Glutamatergic neuron (in vitro differentiated cells): Measurements from ENCODE around the gene PLTP. TPM values are rescaled to one million over a fixed set of nuclear protein-coding genes. Genes with fewer than 3 reads are reported as not detected.
"Not testable (repeated sequence)": the region's sequence is repeated elsewhere in the genome, so short reads cannot be mapped to it uniquely, and the experiment has no call there.

Experiments
- DNase-seq: peaks from one replicate; pipeline ENCODE4 v3.0.0; 2022
- H3K27ac Mint-ChIP-seq: one replicate; pipeline ENCODE4 v1.8.0; 2020; ENCODE audit warnings: mild to moderate bottlenecking, mixed read lengths, inconsistent platforms; ENCODE audit not compliant: unreplicated experiment
- H3K27me3 Mint-ChIP-seq: one replicate; pipeline ENCODE4 v1.8.0; 2020; ENCODE audit warnings: mild to moderate bottlenecking, moderate library complexity, mixed read lengths, inconsistent platforms; ENCODE audit not compliant: unreplicated experiment
- H3K36me3 Mint-ChIP-seq: one replicate; pipeline ENCODE4 v1.8.0; 2020; ENCODE audit warnings: mild to moderate bottlenecking, mixed read lengths, inconsistent platforms; ENCODE audit not compliant: unreplicated experiment
- H3K4me1 Mint-ChIP-seq: one replicate; pipeline ENCODE4 v1.8.0; 2020; ENCODE audit warnings: mild to moderate bottlenecking, low read depth, mixed read lengths, inconsistent platforms; ENCODE audit not compliant: unreplicated experiment
- H3K4me3 Mint-ChIP-seq: one replicate; pipeline ENCODE4 v1.8.0; 2020; ENCODE audit warnings: mild to moderate bottlenecking, mixed read lengths, inconsistent platforms; ENCODE audit not compliant: unreplicated experiment
- H3K9me3 Mint-ChIP-seq: one replicate; pipeline ENCODE4 v1.8.0; 2020; ENCODE audit warnings: mild to moderate bottlenecking, moderate library complexity, mixed read lengths, inconsistent platforms; ENCODE audit not compliant: unreplicated experiment
- CTCF ChIP-seq: fragments of 200-600 bp; sonication (generic); IDR thresholded peaks from one replicate; pipeline ENCODE4 v1.5.0; 2021; ENCODE audit not compliant: partially characterized antibody, unreplicated experiment
- total RNA-seq: library from RNA; stranded (reverse); fragmentation: NEBNext Ultra II Directional; extraction: Animal tissue kit (Norgen Biotek cat#: 25700); gene quantifications from one replicate; pipeline ENCODE4 v1.2.1, GENCODE V29; 2021; ENCODE audit not compliant: unreplicated experiment

The PLTP gene
- total RNA-seq, 1 donor from 2014 or later: 29.7 TPM

- H3K9me3 Mint-ChIP-seq: peaks cover 3% of the 10 kb centered on the region
- peaks cover 3% of the 10 kb centered on the region for H3K4me1 Mint-ChIP-seq
- no peaks in the 10 kb centered on the region for H3K36me3 Mint-ChIP-seq
- H3K27ac Mint-ChIP-seq: no peak overlapping the region
- TF ChIP-seq CTCF: no peak
- H3K4me3 Mint-ChIP-seq: no peak overlapping the region
- H3K27me3 Mint-ChIP-seq: peaks cover 4% of the 10 kb centered on the region
- DNase-seq: no peak
Measured at GRCh38 chr20:45907219-45907948, 4.6 kb downstream of the PLTP start.

- no peak overlapping the region for H3K27ac Mint-ChIP-seq
- peaks cover under 1% of the 10 kb centered on the region for H3K27me3 Mint-ChIP-seq
- no peak for TF ChIP-seq CTCF
- no peaks in the 10 kb centered on the region for H3K36me3 Mint-ChIP-seq
- H3K4me1 Mint-ChIP-seq: peaks cover 1% of the 10 kb centered on the region
- H3K4me3 Mint-ChIP-seq: no peak overlapping the region
- peaks cover 3% of the 10 kb centered on the region for H3K9me3 Mint-ChIP-seq
- DNase-seq: no peak
Measured at GRCh38 chr20:45905505-45906079, 6.4 kb downstream of the PLTP start.

GRCh38 chr20:45904583-45905504 lies 7.1 kb downstream of the PLTP start:
- TF ChIP-seq CTCF: no peak
- no peak for DNase-seq
- H3K4me3 Mint-ChIP-seq: no peak overlapping the region
- H3K9me3 Mint-ChIP-seq: peaks cover 3% of the 10 kb centered on the region
- H3K27me3 Mint-ChIP-seq: no peaks in the 10 kb centered on the region
- no peaks in the 10 kb centered on the region for H3K36me3 Mint-ChIP-seq
- no peak overlapping the region for H3K27ac Mint-ChIP-seq
- H3K4me1 Mint-ChIP-seq: no peaks in the 10 kb centered on the region

GRCh38 chr20:45902199-45902701 lies 9.7 kb downstream of the PLTP start:
- H3K9me3 Mint-ChIP-seq: peaks cover 2% of the 10 kb centered on the region
- H3K4me3 Mint-ChIP-seq: no peak overlapping the region
- peaks cover 5% of the 10 kb centered on the region for H3K4me1 Mint-ChIP-seq
- H3K27me3 Mint-ChIP-seq: peaks cover 8% of the 10 kb centered on the region
- TF ChIP-seq CTCF: no peak
- H3K27ac Mint-ChIP-seq: no peak overlapping the region
- DNase-seq: no peak
- H3K36me3 Mint-ChIP-seq: no peaks in the 10 kb centered on the region

GRCh38 chr20:45901332-45901731 lies 10.6 kb downstream of the PLTP start:
- not testable (repeated sequence) for H3K4me3 Mint-ChIP-seq, H3K9me3 Mint-ChIP-seq, DNase-seq, H3K27ac Mint-ChIP-seq, H3K27me3 Mint-ChIP-seq, H3K4me1 Mint-ChIP-seq, H3K36me3 Mint-ChIP-seq
